ENCODE measurements around the gene CFAP77. TPM values are rescaled to one million over a fixed set of nuclear protein-coding genes. Genes with fewer than 3 reads are reported as not detected.
"Not testable (repeated sequence)": the region's sequence is repeated elsewhere in the genome, so short reads cannot be mapped to it uniquely, and the experiment has no call there.

The CFAP77 gene
- total RNA-seq, 2 donors from 2014 or later = not detected

- H3K4me1 ChIP-seq (ENCODE audit: control insufficient read depth in 1 of 2, low read depth in 2 of 2) = no peaks in the 10 kb centered on the region
- H3K27ac ChIP-seq = no peak overlapping the region
- H3K9me3 ChIP-seq = no peaks in the 10 kb centered on the region
- no peak for TF ChIP-seq CTCF (IDR thresholded peaks at IDR 0.05)
- H3K27me3 ChIP-seq (replicated peaks; ENCODE audit: insufficient read depth) = no peaks in the 10 kb centered on the region
- ATAC-seq (ENCODE audit: insufficient number of reproducible peaks, low FRiP score, low read depth) (no peak), DNase-seq (ENCODE audit: low spot score) (no peak)
- no peak overlapping the region for H3K4me3 ChIP-seq
- H3K36me3 ChIP-seq = no peaks in the 10 kb centered on the region
These were observed 152.2 kb downstream of the CFAP77 start for GRCh38 chr9:132562306-132562573.

GRCh38 chr9:132564526-132564925, 154.5 kb downstream of the CFAP77 start:
- H3K4me1 ChIP-seq (ENCODE audit: control insufficient read depth in 1 of 2, low read depth in 2 of 2) = no peaks in the 10 kb centered on the region
- no peaks in the 10 kb centered on the region for H3K36me3 ChIP-seq
- no peak overlapping the region for H3K4me3 ChIP-seq
- H3K27me3 ChIP-seq (replicated peaks; ENCODE audit: insufficient read depth) = no peaks in the 10 kb centered on the region
- H3K9me3 ChIP-seq = no peaks in the 10 kb centered on the region
- no peak overlapping the region for H3K27ac ChIP-seq
- no peak for DNase-seq (ENCODE audit: low spot score)
- no peak for TF ChIP-seq CTCF (IDR thresholded peaks at IDR 0.05)
- no peak for ATAC-seq (ENCODE audit: insufficient number of reproducible peaks, low FRiP score, low read depth)

- not testable (repeated sequence) for H3K9me3 ChIP-seq; ATAC-seq (ENCODE audit: insufficient number of reproducible peaks, low FRiP score, low read depth); H3K36me3 ChIP-seq; H3K4me1 ChIP-seq (ENCODE audit: control insufficient read depth in 1 of 2, low read depth in 2 of 2); DNase-seq (ENCODE audit: low spot score); H3K27ac ChIP-seq; H3K27me3 ChIP-seq (replicated peaks; ENCODE audit: insufficient read depth); H3K4me3 ChIP-seq
These were observed 158.8 kb downstream of the CFAP77 start for GRCh38 chr9:132568787-132569186.

GRCh38 chr9:132571806-132572600, 162.0 kb downstream of the CFAP77 start:
- no peak for TF ChIP-seq CTCF (IDR thresholded peaks at IDR 0.05)
- H3K4me1 ChIP-seq (ENCODE audit: control insufficient read depth in 1 of 2, low read depth in 2 of 2) = no peaks in the 10 kb centered on the region
- ATAC-seq (ENCODE audit: insufficient number of reproducible peaks, low FRiP score, low read depth) (no peak), DNase-seq (ENCODE audit: low spot score) (no peak)
- H3K27me3 ChIP-seq (replicated peaks; ENCODE audit: insufficient read depth) = no peaks in the 10 kb centered on the region
- H3K4me3 ChIP-seq = no peak overlapping the region
- H3K27ac ChIP-seq = no peak overlapping the region
- no peaks in the 10 kb centered on the region for H3K9me3 ChIP-seq
- H3K36me3 ChIP-seq = no peaks in the 10 kb centered on the region

GRCh38 chr9:132572921-132573320, 162.9 kb downstream of the CFAP77 start:
- no peak for ATAC-seq (ENCODE audit: insufficient number of reproducible peaks, low FRiP score, low read depth)

More at GRCh38 chr9:132572921-132573320, 162.9 kb downstream of the CFAP77 start:
- no peaks in the 10 kb centered on the region for H3K9me3 ChIP-seq
- no peak overlapping the region for H3K27ac ChIP-seq
- no peak for DNase-seq (ENCODE audit: low spot score)
- no peak for TF ChIP-seq CTCF (IDR thresholded peaks at IDR 0.05)
- H3K4me1 ChIP-seq (ENCODE audit: control insufficient read depth in 1 of 2, low read depth in 2 of 2) = no peaks in the 10 kb centered on the region
- no peaks in the 10 kb centered on the region for H3K27me3 ChIP-seq (replicated peaks; ENCODE audit: insufficient read depth)
- no peak overlapping the region for H3K4me3 ChIP-seq
- no peaks in the 10 kb centered on the region for H3K36me3 ChIP-seq

Measured in thoracic aorta (tissue), 2 donors.